ENCODE data around the gene CDC6.

The CDC6 gene

DNA sequence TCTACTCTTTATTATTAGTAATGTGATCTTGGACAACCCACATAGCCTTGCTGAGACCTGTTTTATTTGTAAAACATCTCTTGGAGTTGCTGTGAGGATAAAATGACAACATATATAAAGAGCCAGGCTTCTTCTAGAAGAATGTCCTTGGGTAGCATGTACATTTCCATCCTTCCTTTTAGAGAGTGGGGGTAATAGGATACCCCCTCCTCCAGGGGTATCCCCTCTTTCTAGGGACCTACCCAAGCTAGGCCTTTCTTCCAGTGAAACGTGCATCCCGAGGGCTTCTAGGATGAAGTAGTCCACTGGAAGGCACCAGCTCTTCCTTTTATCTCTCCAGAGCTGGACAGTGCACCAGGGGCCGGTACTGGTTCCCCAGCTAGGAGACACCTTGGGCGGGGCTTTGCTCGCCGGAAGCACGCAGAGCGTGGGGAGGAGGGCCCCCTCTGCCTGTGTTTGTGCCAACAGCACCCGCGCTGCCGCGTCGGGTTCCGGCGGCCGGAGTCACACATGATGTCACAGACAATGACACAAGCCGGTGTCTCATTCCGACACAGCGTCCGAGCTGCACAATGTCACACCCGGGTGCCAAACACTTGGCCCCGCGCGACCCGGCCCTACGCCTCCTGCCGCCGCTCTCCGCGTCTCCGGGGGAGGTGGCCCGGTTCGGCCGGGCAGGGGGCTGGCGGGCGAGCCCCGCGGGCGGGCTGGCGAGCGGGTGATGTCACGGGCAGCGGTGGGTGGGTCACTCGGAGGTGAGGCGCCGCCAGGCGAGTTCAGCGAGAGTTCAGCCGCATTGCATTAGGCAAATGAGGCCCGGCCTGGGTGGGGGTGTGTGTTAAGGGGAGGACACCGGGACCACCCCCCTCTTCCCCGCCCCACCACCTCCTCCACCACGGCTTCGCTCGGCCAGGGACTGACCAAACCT lies 53.5 kb downstream of the CDC6 start (continued):
- TF ChIP-seq, protein P1, sequence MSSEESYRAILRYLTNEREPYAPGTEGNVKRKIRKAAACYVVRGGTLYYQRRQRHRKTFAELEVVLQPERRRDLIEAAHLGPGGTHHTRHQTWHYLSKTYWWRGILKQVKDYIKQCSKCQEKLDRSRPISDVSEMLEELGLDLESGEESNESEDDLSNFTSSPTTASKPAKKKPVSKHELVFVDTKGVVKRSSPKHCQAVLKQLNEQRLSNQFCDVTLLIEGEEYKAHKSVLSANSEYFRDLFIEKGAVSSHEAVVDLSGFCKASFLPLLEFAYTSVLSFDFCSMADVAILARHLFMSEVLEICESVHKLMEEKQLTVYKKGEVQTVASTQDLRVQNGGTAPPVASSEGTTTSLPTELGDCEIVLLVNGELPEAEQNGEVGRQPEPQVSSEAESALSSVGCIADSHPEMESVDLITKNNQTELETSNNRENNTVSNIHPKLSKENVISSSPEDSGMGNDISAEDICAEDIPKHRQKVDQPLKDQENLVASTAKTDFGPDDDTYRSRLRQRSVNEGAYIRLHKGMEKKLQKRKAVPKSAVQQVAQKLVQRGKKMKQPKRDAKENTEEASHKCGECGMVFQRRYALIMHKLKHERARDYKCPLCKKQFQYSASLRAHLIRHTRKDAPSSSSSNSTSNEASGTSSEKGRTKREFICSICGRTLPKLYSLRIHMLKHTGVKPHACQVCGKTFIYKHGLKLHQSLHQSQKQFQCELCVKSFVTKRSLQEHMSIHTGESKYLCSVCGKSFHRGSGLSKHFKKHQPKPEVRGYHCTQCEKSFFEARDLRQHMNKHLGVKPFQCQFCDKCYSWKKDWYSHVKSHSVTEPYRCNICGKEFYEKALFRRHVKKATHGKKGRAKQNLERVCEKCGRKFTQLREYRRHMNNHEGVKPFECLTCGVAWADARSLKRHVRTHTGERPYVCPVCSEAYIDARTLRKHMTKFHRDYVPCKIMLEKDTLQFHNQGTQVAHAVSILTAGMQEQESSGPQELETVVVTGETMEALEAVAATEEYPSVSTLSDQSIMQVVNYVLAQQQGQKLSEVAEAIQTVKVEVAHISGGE (tag by site-specific recombination; conservative IDR thresholded peaks at IDR 0.05; ENCODE audit: low read depth) = peak; percentile 83
- TF ChIP-seq ZBTB21 (tag by site-specific recombination; IDR thresholded peaks at IDR 0.05) (peak; percentile 99), ZNF561 (tag by site-specific recombination; IDR thresholded peaks at IDR 0.05; ENCODE audit: borderline replicate concordance) (peak; percentile 74; the same call in 1 of the 2 replicates), ZFP3 (tag by site-specific recombination; IDR thresholded peaks at IDR 0.05; ENCODE audit: low read depth) (no peak), ZNF302 (tag by site-specific recombination; IDR thresholded peaks at IDR 0.05; ENCODE audit: low read depth) (no peak), ZNF404 (tag by site-specific recombination; IDR thresholded peaks at IDR 0.05) (no peak), ZNF549 (tag by site-specific recombination; IDR thresholded peaks at IDR 0.05) (no peak), ZNF416 (tag by site-specific recombination; IDR thresholded peaks at IDR 0.05) (no peak), EGR2 (tag by site-specific recombination; IDR thresholded peaks at IDR 0.05; ENCODE audit: low read depth) (no peak), ZEB2 (tag by site-specific recombination; IDR thresholded peaks at IDR 0.05) (peak; percentile 40; the same call in 1 of the 2 replicates), ZNF555 (tag by site-specific recombination; conservative IDR thresholded peaks at IDR 0.05) (no peak), ZBTB8A (tag by site-specific recombination; IDR thresholded peaks at IDR 0.05) (peak; percentile 32; the same call in 1 of the 2 replicates), HOXD13 (CRISPR knock-in tag; IDR thresholded peaks at IDR 0.05; ENCODE audit: borderline replicate concordance) (no peak), KLF16 (tag by site-specific recombination; IDR thresholded peaks at IDR 0.05) (peak; percentile 24; the same call in 1 of the 2 replicates), ZSCAN30 (tag by site-specific recombination; IDR thresholded peaks at IDR 0.05) (peak; percentile 53; the same call in 1 of the 2 replicates), YY2 (tag by site-specific recombination; IDR thresholded peaks at IDR 0.05) (no peak), ZNF629 (tag by site-specific recombination; IDR thresholded peaks at IDR 0.05) (peak; percentile 100), OSR2 (tag by site-specific recombination; IDR thresholded peaks at IDR 0.05) (peak; percentile 34; the same call in 1 of the 2 replicates)
- TF ChIP-seq, protein P2, sequence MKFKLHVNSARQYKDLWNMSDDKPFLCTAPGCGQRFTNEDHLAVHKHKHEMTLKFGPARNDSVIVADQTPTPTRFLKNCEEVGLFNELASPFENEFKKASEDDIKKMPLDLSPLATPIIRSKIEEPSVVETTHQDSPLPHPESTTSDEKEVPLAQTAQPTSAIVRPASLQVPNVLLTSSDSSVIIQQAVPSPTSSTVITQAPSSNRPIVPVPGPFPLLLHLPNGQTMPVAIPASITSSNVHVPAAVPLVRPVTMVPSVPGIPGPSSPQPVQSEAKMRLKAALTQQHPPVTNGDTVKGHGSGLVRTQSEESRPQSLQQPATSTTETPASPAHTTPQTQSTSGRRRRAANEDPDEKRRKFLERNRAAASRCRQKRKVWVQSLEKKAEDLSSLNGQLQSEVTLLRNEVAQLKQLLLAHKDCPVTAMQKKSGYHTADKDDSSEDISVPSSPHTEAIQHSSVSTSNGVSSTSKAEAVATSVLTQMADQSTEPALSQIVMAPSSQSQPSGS (tag by site-specific recombination; IDR thresholded peaks at IDR 0.05; ENCODE audit: low read depth) = peak; percentile 83
- TF ChIP-seq, protein P3, sequence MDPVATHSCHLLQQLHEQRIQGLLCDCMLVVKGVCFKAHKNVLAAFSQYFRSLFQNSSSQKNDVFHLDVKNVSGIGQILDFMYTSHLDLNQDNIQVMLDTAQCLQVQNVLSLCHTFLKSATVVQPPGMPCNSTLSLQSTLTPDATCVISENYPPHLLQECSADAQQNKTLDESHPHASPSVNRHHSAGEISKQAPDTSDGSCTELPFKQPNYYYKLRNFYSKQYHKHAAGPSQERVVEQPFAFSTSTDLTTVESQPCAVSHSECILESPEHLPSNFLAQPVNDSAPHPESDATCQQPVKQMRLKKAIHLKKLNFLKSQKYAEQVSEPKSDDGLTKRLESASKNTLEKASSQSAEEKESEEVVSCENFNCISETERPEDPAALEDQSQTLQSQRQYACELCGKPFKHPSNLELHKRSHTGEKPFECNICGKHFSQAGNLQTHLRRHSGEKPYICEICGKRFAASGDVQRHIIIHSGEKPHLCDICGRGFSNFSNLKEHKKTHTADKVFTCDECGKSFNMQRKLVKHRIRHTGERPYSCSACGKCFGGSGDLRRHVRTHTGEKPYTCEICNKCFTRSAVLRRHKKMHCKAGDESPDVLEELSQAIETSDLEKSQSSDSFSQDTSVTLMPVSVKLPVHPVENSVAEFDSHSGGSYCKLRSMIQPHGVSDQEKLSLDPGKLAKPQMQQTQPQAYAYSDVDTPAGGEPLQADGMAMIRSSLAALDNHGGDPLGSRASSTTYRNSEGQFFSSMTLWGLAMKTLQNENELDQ (tag by site-specific recombination; IDR thresholded peaks at IDR 0.05; ENCODE audit: low read depth) = no peak
- TF ChIP-seq, protein P4, sequence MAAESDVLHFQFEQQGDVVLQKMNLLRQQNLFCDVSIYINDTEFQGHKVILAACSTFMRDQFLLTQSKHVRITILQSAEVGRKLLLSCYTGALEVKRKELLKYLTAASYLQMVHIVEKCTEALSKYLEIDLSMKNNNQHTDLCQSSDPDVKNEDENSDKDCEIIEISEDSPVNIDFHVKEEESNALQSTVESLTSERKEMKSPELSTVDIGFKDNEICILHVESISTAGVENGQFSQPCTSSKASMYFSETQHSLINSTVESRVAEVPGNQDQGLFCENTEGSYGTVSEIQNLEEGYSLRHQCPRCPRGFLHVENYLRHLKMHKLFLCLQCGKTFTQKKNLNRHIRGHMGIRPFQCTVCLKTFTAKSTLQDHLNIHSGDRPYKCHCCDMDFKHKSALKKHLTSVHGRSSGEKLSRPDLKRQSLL (tag by site-specific recombination; IDR thresholded peaks at IDR 0.05) = no peak
- TF ChIP-seq, protein P5, sequence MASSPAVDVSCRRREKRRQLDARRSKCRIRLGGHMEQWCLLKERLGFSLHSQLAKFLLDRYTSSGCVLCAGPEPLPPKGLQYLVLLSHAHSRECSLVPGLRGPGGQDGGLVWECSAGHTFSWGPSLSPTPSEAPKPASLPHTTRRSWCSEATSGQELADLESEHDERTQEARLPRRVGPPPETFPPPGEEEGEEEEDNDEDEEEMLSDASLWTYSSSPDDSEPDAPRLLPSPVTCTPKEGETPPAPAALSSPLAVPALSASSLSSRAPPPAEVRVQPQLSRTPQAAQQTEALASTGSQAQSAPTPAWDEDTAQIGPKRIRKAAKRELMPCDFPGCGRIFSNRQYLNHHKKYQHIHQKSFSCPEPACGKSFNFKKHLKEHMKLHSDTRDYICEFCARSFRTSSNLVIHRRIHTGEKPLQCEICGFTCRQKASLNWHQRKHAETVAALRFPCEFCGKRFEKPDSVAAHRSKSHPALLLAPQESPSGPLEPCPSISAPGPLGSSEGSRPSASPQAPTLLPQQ (tag by site-specific recombination; IDR thresholded peaks at IDR 0.05) = peak; percentile 68
- TF ChIP-seq, protein P6, sequence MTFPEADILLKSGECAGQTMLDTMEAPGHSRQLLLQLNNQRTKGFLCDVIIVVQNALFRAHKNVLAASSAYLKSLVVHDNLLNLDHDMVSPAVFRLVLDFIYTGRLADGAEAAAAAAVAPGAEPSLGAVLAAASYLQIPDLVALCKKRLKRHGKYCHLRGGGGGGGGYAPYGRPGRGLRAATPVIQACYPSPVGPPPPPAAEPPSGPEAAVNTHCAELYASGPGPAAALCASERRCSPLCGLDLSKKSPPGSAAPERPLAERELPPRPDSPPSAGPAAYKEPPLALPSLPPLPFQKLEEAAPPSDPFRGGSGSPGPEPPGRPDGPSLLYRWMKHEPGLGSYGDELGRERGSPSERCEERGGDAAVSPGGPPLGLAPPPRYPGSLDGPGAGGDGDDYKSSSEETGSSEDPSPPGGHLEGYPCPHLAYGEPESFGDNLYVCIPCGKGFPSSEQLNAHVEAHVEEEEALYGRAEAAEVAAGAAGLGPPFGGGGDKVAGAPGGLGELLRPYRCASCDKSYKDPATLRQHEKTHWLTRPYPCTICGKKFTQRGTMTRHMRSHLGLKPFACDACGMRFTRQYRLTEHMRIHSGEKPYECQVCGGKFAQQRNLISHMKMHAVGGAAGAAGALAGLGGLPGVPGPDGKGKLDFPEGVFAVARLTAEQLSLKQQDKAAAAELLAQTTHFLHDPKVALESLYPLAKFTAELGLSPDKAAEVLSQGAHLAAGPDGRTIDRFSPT (tag by site-specific recombination; IDR thresholded peaks at IDR 0.05) = peak; percentile 84
- TF ChIP-seq, protein P7, sequence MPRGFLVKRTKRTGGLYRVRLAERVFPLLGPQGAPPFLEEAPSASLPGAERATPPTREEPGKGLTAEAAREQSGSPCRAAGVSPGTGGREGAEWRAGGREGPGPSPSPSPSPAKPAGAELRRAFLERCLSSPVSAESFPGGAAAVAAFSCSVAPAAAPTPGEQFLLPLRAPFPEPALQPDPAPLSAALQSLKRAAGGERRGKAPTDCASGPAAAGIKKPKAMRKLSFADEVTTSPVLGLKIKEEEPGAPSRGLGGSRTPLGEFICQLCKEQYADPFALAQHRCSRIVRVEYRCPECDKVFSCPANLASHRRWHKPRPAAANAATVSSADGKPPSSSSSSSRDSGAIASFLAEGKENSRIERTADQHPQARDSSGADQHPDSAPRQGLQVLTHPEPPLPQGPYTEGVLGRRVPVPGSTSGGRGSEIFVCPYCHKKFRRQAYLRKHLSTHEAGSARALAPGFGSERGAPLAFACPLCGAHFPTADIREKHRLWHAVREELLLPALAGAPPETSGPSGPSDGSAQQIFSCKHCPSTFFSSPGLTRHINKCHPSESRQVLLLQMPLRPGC (tag by site-specific recombination; IDR thresholded peaks at IDR 0.05) = peak; percentile 97

Data from HEK293 (cell line).